Large intestine (tissue), 12 donors: ENCODE results near the gene RBM43. TPM values are rescaled to one million over a fixed set of nuclear protein-coding genes. Genes with fewer than 3 reads are reported as not detected.
"Not testable (repeated sequence)": the region's sequence is repeated elsewhere in the genome, so short reads cannot be mapped to it uniquely, and the experiment has no call there.

Experiments
- DNase-seq, 2 donors: peaks; one replicate each; pipeline versions ENCODE4 v3.0.0 to v3.0.0-alpha.2; 2013
- H3K27ac ChIP-seq: one replicate; pipeline ENCODE4 v1.5.1; 2013; ENCODE audit warnings: low read length
- H3K27me3 ChIP-seq: 2 replicates; pipeline ENCODE4 v1.6.1; 2013; ENCODE audit warnings: low read length; ENCODE audit not compliant: control insufficient read depth, insufficient read depth
- H3K36me3 ChIP-seq: 2 replicates; pipeline ENCODE4 v1.6.1; 2013; ENCODE audit warnings: low read length; ENCODE audit not compliant: control insufficient read depth, insufficient read depth
- H3K4me1 ChIP-seq: one replicate; pipeline ENCODE4 v1.6.1; 2013; ENCODE audit warnings: low read length; ENCODE audit not compliant: control insufficient read depth, insufficient read depth
- H3K4me3 ChIP-seq: one replicate; pipeline ENCODE4 v1.5.1; 2013; ENCODE audit warnings: low read length
- H3K9me3 ChIP-seq: one replicate; pipeline ENCODE4 v1.6.1; 2013; ENCODE audit warnings: mild to moderate bottlenecking, low read depth, low read length, moderate library complexity; ENCODE audit not compliant: control insufficient read depth
- WGBS: methylation state at CpG from one replicate; pipeline ENCODE4 v1.1.5; 2013; ENCODE audit warnings: low lambda C conversion rate; ENCODE audit not compliant: insufficient coverage; 5-methylcytosine and 5-hydroxymethylcytosine counted together
- long read RNA-seq, 11 donors: transcript quantifications; one replicate each; lab custom pipeline, GENCODE V29; 2026
- polyA plus RNA-seq: library from polyadenylated mRNA; unstranded; fragments of 120-200 nt; gene quantifications from one replicate; pipeline ENCODE4 v1.2.1, GENCODE V29; 2013

The RBM43 gene
- polyA plus RNA-seq, result 5.0 TPM
- long read RNA-seq, donor 1, full-length matches to known transcripts, result 1 of 1 reads
- long read RNA-seq, donor 1, partial matches to known transcripts, result 0 of 1 reads
- long read RNA-seq, donor 1, other reads (novel, unspliced or antisense), result 0 of 1 reads
- long read RNA-seq, donor 2, full-length matches to known transcripts, result 2 of 2 reads
- long read RNA-seq, donor 2, partial matches to known transcripts, result 0 of 2 reads
- long read RNA-seq, donor 2, other reads (novel, unspliced or antisense), result 0 of 2 reads
- long read RNA-seq, donor 3, result 0 reads
- long read RNA-seq, donor 4, result 0 reads
- long read RNA-seq, donor 5, full-length matches to known transcripts, result 1 of 1 reads
- long read RNA-seq, donor 5, partial matches to known transcripts, result 0 of 1 reads
- long read RNA-seq, donor 5, other reads (novel, unspliced or antisense), result 0 of 1 reads
- long read RNA-seq, donor 6, result 0 reads
- long read RNA-seq, donor 7, full-length matches to known transcripts, result 1 of 1 reads
- long read RNA-seq, donor 7, partial matches to known transcripts, result 0 of 1 reads
- long read RNA-seq, donor 7, other reads (novel, unspliced or antisense), result 0 of 1 reads
- long read RNA-seq, donor 8, full-length matches to known transcripts, result 2 of 2 reads
- long read RNA-seq, donor 8, partial matches to known transcripts, result 0 of 2 reads
- long read RNA-seq, donor 8, other reads (novel, unspliced or antisense), result 0 of 2 reads
- long read RNA-seq, donor 9, result 0 reads
- long read RNA-seq, donor 10, full-length matches to known transcripts, result 1 of 1 reads
- long read RNA-seq, donor 10, partial matches to known transcripts, result 0 of 1 reads
- long read RNA-seq, donor 10, other reads (novel, unspliced or antisense), result 0 of 1 reads
- long read RNA-seq, donor 11, full-length matches to known transcripts, result 2 of 2 reads
- long read RNA-seq, donor 11, partial matches to known transcripts, result 0 of 2 reads
- long read RNA-seq, donor 11, other reads (novel, unspliced or antisense), result 0 of 2 reads

DNA sequence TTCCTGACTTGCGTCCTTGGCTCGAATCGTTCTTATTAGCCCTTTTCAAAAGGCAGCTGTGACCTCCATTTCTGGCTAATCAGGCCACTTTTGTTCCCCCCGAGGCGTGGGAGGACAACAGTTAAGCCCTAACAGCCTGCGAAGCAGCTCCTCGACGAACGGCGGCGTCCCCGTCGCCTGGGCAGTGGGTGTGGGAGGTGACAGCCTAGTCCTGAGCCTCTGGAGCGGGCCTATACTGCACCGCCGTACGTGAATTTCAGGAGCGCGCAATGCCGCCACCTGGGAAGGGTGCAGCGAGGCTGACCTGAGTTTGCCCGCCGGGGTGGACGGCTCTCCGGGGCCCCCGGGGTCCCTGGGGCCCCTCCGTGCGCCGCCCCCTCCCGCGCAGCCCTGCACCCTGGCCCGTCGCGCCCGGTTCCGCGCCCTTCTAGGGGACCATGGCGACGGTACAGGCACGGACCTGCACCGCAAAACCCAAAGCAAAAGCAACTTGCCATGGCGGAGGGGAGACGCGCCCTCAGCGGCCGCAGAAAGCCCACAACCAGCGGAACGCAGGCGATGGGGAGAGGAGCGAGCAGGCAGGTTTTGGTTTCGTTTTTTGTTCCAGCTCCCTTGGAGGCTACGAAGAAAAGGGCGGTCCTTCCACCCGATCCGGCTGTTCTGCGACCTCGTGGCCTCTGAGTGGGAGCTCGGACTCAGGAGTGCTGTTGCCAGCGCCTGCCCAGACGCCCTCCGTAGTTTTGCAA, at the start of gene RBM43:
RBM43 (minus strand) TSS at position 633 of the 746 bp plus-strand sequence; CDS start at position 497, 136 bp downstream.
- Histone ChIP-seq H3K36me3 (no peaks in the 10 kb centered on the region), H3K27ac (peak within 1 kb of the TSS; percentile 74), H3K9me3 (no peaks in the 10 kb centered on the region), H3K4me3 (peak within 1 kb of the TSS; percentile 81), H3K27me3 (no peaks in the 10 kb centered on the region), H3K4me1 (no peaks in the 10 kb centered on the region)
- peak; percentile 81 to 87 for DNase-seq
- no CpG with 5 or more reads among the region's 61 CpGs for WGBS

DNA sequence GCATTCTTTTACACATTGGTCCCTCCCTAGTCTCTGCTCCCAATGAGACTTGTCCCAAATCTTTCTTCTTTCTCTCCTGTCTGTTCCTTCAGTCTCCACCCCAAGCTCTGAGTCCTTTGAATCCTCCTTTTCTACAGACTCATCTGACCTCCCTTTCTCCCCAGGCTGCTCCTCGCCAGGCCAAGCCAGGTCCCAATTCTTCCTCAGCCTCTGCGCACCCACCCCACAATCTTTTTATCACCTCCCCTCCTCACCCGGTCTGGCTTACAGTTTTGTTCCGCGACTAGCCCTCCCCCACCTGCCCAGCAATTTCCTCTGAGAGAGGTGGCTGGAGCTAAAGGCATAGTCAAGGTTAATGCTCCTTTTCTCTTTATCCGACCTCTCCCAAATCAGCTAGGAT, 48.6 kb upstream of the RBM43 start:
- DNase-seq, H3K4me1 ChIP-seq, H3K27ac ChIP-seq, H3K4me3 ChIP-seq, H3K27me3 ChIP-seq, H3K36me3 ChIP-seq, H3K9me3 ChIP-seq: not testable (repeated sequence)
- WGBS, result 88% methylated on average over 5 of the region's 6 CpGs

GRCh38 chr2:151306621-151307020, 45.0 kb upstream of the RBM43 start:
- H3K27me3 ChIP-seq, result peaks cover 3% of the 10 kb centered on the region
- no peaks in the 10 kb centered on the region for H3K9me3 ChIP-seq
- no peak overlapping the region for H3K4me3 ChIP-seq
- H3K4me1 ChIP-seq, result no peaks in the 10 kb centered on the region
- no peak for DNase-seq
- no peak overlapping the region for H3K27ac ChIP-seq
- H3K36me3 ChIP-seq, result no peaks in the 10 kb centered on the region
- WGBS, result no CpG with 5 or more reads among the region's 3 CpGs

DNA sequence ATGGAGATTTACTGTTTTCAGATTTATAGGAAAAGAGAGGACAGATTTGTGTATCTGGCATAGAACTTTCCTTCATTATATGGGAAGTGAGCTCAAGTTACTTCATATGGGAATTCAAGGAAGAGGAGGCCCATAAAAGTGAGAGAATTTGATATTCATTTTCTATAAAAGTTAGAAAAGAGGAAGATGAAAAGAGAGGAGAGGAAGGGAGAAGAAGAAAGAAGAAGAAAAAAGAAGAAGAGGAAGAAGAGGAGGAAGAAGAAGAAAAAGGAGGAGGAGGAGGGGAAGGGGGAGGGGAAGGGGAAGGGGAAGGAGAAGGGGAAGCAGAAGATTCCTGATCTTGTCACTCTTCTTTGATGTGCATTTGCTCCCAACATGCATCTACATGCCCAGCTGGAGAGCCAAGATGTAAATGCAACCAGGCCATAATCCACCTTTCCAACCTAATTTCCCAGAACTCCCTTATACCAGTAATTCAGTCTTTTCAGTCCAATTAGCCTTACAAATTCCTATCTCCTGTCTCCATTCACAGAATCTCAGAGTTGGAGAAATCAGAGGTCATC, 43.5 kb upstream of the RBM43 start:
- Histone ChIP-seq H3K4me1 (no peaks in the 10 kb centered on the region), H3K9me3 (no peaks in the 10 kb centered on the region), H3K27me3 (peaks cover 6% of the 10 kb centered on the region), H3K27ac (no peak overlapping the region), H3K36me3 (no peaks in the 10 kb centered on the region), H3K4me3 (no peak overlapping the region)
- no peak for DNase-seq

- H3K36me3 ChIP-seq, result no peaks in the 10 kb centered on the region
- H3K4me1 ChIP-seq, result no peaks in the 10 kb centered on the region
- no peak overlapping the region for H3K4me3 ChIP-seq
- no peak overlapping the region for H3K27ac ChIP-seq
- peaks cover 5% of the 10 kb centered on the region for H3K27me3 ChIP-seq
- no peak for DNase-seq
- no CpG with 5 or more reads among the region's 2 CpGs for WGBS
- no peaks in the 10 kb centered on the region for H3K9me3 ChIP-seq
These were observed 41.2 kb upstream of the RBM43 start for GRCh38 chr2:151302879-151303278.

DNA sequence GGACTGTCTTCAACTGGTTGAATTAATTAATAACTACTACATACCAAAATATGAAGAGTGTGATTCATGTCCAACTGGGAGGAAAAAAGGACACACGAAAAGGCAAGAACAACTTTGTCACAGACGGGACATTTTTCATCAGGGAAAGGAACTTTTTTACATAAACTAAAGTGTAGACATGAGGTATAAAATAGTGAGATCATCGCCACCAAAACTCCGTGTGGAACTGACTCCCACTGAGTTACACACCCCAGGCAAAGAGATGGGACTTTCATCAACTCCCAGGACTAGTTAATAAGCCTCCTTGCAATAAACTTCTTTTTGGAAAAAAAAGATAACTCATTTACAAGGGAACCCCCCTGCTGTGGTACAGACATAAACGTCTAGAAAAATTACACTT, 40.7 kb upstream of the RBM43 start:
- Histone ChIP-seq H3K27me3 (peaks cover 3% of the 10 kb centered on the region), H3K4me3 (no peak overlapping the region), H3K27ac (no peak overlapping the region), H3K9me3 (no peaks in the 10 kb centered on the region), H3K36me3 (no peaks in the 10 kb centered on the region), H3K4me1 (no peaks in the 10 kb centered on the region)
- 69% methylated on average over 3 of the region's 5 CpGs for WGBS
- DNase-seq, result no peak

DNA sequence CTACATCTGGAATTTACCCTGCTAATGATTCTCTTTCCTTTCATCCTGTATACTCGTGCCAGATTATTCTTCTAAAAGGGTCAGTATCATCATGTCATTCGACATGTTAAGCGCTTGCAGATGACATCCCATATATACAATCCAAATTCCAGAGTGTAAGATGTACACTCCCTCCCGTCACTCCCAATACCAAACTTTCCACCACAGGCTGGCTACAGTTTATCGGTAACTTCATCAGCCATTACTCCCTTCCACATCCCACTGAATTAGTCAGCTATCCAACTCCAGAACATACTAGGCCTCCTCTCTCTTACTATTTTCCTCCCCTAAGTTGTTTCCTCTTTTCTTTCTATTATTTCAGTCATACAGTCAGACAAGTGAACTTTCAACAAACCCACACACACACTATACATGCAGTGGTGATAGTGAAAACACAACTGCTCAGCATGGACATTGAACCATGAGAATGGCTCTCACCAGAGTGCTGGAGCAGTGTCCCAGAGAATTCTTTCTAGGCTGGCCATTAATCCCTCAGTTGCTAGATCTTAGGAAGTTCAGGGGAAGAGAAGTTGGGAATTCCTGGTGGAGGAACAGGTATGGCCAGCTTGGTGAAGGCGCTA, 38.4 kb upstream of the RBM43 start:
- DNase-seq, result no peak
- Histone ChIP-seq H3K4me1 (no peaks in the 10 kb centered on the region), H3K36me3 (no peaks in the 10 kb centered on the region), H3K4me3 (no peak overlapping the region), H3K27me3 (peaks cover 3% of the 10 kb centered on the region), H3K9me3 (peaks cover 4% of the 10 kb centered on the region), H3K27ac (no peak overlapping the region)
- WGBS, result 90% methylated on average over 2 of the region's 6 CpGs

DNA sequence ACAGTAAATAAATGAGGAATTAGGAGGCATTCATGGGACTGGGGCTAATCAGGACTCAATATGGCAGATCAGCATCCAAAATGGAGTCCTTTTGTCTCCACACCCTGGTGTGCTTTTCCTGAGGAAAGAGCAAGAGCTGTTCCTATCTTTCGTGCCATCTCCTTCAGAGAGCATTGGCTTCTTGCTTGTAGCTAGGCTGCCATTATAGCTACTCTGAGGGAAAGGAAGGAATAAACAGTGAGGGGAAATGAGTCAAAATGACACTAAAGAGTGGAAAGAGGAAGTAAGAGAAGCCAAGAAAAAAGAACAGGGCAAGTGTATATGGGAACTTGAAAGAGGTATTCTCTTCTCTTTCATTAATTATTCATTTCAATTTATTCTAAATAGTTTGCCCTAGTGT, 36.2 kb upstream of the RBM43 start:
- no peak overlapping the region for H3K27ac ChIP-seq
- DNase-seq, result no peak
- peaks cover 3% of the 10 kb centered on the region for H3K27me3 ChIP-seq
- H3K4me1 ChIP-seq, result no peaks in the 10 kb centered on the region
- no peak overlapping the region for H3K4me3 ChIP-seq
- no peaks in the 10 kb centered on the region for H3K36me3 ChIP-seq
- H3K9me3 ChIP-seq, result peaks cover 4% of the 10 kb centered on the region
- WGBS, result no CpG with 5 or more reads among the region's 1 CpG

GRCh38 chr2:151295926-151296325, 34.3 kb upstream of the RBM43 start:
- WGBS, result 100% methylated on average over 1 of the region's 35 CpGs
- H3K36me3 ChIP-seq, H3K27ac ChIP-seq, H3K4me1 ChIP-seq, H3K4me3 ChIP-seq, H3K27me3 ChIP-seq, DNase-seq, H3K9me3 ChIP-seq: not testable (repeated sequence)
